Activated T-cell treated with anti-CD3 and anti-CD28 coated beads, Interleukin-2, amount 50 U/mL, for 1 hour (primary cell): ENCODE measurements around the gene PLPPR2.
"Not testable (repeated sequence)": the region's sequence is repeated elsewhere in the genome, so short reads cannot be mapped to it uniquely, and the experiment has no call there.

Experiments used
- DNase-seq: peaks from one replicate; pipeline ENCODE4 v3.0.0-alpha.2; 2020

Gene PLPPR2

DNA sequence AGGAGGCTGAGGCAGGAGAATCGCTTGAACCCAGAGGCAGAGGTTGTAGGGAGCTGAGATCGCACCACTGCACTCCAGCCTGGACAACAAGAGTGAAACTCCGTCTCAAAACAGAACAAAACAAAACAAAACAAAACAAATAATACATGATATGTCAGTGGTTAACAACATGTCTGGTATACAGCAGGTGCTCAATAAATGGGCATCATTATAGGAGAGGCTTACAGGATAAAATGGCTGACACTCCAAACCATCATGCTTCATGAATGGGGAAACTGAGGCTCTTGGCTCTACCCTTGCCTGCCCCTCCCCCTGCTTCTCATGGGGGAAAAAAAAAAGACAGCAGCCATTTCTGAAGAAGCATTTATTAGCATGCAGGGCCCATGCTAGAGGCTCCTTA lies 12.8 kb upstream of the PLPPR2 start:
- no peak for DNase-seq

GRCh38 chr19:11345122-11345803 lies 10.0 kb upstream of the PLPPR2 start:
- DNase-seq: no peak

- peak; percentile 97 for DNase-seq
Measured at GRCh38 chr19:11346104-11346940, 8.9 kb upstream of the PLPPR2 start, which contains the start of the genes CCDC159 and TMEM205. Gene CCDC159 (plus strand): TSS chr19:11346519. CDS start chr19:11346607, 88 bp downstream. Gene TMEM205 (minus strand): TSS chr19:11346268. CDS start chr19:11345619, 649 bp downstream.

DNA sequence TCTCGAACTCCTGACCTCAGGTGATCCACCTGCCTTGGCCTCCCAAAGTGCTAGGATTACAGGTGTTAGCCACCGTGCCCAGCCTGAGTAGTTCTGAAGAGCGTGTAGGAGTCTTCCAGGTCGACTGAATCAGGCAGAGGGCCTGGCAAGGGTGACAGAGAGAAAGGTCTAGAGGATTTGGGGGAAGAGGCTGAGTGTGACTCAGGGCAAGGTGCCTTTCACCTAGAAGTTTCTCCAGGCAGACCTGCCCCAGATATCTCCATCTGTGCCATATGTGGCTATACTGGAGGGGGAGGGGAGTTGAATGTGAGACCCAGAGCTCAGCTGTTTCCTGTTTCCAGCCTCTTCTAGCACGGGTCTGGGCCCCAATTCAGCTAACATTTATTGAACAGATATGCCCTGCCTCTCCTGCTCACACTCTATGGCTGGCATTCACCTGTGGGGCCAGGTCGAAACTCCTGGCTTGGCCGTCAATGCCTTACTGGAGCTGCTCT lies 7.6 kb upstream of the PLPPR2 start:
- no peak for DNase-seq

GRCh38 chr19:11349171-11349570 lies 6.1 kb upstream of the PLPPR2 start:
- no peak for DNase-seq

DNA sequence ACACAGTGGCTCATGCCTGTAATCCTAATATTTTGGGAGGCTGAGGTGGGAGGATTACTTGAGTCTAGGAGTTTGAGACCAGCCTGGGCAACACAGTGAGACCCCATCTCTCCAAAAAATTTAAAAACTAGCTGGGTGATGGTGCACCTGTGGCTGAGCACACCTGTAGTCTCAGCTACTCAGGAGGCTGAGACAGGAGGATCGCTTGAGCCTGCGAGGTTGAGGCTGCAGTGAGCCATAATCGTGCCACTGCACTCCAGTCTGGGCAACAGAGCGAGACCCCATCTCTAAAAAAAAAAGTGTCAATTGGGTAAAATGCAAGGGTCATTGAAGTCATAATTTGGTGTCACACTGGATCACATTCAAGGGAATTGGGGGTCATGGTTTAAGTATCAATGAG lies 1.1 kb upstream of the PLPPR2 start:
- DNase-seq: not testable (repeated sequence)

- DNase-seq: no peak
Measured at GRCh38 chr19:11356074-11356397, 804 bp downstream of the PLPPR2 start.

GRCh38 chr19:11356676-11357550 lies 1.7 kb downstream of the PLPPR2 start:
- no peak for DNase-seq

GRCh38 chr19:11359421-11359820 lies 4.2 kb downstream of the PLPPR2 start:
- no peak for DNase-seq

GRCh38 chr19:11361037-11361770 lies 6.0 kb downstream of the PLPPR2 start:
- DNase-seq: no peak

- no peak for DNase-seq
Measured at GRCh38 chr19:11361771-11362731, 6.8 kb downstream of the PLPPR2 start.

DNA sequence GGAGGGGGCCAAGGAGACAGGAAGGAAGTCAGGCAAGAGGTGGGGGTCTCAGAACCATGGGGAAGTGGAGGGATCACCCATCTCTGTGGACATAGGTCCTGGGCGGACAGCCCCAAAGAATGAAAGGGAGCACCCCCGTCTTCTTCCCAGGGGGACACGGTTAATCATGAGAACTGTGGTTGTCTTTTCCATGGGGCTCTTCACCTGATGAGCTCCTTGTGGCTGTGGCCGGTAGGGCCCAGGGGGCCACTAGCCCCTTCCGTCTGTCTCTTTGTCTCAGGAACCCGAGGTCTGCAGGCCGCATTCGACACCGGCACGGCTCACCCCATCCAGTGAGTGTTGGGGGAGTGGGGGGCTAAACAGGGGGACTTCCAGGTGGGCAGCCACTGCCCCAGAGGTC lies 8.6 kb downstream of the PLPPR2 start:
- no peak for DNase-seq

GRCh38 chr19:11364296-11364904 lies 9.2 kb downstream of the PLPPR2 start:
- DNase-seq: no peak

DNA sequence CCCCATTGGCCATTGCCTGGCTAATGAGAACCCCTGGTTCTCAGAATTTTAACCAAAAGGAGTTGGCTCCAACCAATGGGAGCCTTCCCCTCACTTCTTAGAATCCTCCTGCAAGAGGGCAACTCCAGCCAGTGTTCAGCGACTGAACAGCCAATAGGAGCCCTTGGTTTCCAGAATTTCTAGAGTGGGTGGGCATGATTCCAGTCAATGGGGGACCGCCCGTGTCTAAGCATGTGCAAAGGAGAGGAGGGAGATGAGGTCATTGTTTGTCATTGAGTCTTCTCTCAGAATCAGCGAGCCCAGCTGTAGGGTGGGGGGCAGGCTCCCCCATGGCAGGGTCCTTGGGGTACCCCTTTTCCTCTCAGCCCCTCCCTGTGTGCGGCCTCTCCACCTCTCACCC lies 9.7 kb downstream of the PLPPR2 start:
- DNase-seq: no peak

DNA sequence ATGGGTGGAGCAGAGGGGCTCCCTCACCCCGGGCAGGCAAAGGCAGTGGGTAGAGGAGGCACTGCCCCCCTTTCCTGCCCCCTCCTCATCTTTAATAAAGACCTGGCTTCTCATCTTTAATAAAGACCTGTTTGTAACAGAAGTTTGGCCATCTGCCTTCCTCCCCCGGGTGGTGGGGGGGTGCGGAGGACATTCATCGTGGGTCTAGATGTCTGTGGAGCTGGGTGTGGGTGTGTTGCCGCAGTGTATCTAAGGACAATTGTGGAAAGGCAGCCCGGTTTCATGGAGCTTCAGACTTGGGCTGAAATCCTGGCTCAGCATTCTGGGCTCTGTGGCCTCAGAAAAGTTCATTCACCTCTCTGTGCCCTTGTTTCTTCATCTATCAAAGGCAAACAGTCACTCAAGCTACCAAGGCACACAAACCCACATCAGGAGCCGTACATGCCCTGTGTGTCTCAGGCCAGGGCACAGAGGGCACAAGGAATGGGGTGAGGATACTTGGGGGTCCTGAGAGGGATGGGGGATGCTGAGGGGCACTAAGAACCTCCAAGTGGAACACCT lies 10.4 kb downstream of the PLPPR2 start:
- DNase-seq: no peak

DNA sequence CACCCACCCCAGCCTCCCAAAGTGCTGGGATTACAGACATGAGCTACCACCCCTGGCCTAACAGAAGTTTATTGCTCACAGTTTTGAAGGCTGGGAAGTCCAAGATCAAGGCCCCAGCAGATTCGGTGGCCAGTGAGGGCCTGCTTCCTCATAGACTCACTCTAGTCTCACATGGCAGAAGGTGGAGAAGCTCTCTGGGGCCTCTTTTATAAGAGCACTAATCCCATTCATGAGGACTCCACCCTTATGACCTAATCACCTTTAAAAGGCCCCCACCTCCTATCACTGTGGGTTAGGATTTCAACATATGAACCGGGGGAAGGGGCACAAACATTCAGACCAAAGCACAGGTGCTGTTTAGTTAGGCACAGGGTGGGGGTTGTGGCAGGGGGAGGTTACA lies 12.3 kb downstream of the PLPPR2 start:
- no peak for DNase-seq

GRCh38 chr19:11370744-11371143 lies 15.5 kb downstream of the PLPPR2 start:
- no peak for DNase-seq

GRCh38 chr19:11373166-11373884 lies 18.1 kb downstream of the PLPPR2 start:
- DNase-seq: no peak

- no peak for DNase-seq
Measured at GRCh38 chr19:11373885-11374432, 18.7 kb downstream of the PLPPR2 start.
